GM18508 (cell line): Measurements from ENCODE around the gene ZNF786.
"Not testable (repeated sequence)": the region's sequence is repeated elsewhere in the genome, so short reads cannot be mapped to it uniquely, and the experiment has no call there.

Source experiments
- ATAC-seq: cut with Tn5 transposase; IDR thresholded peaks from one replicate; pipeline ENCODE4 v1.9.1; 2021; ENCODE audit warnings: moderate number of reproducible peaks; ENCODE audit not compliant: insufficient read depth, unreplicated experiment

Gene ZNF786

GRCh38 chr7:149038641-149039040, 51.9 kb downstream of the ZNF786 start:
- not testable (repeated sequence) for ATAC-seq

GRCh38 chr7:149036676-149037075, 53.8 kb downstream of the ZNF786 start:
- ATAC-seq = no peak

GRCh38 chr7:149031353-149031910, 59.1 kb downstream of the ZNF786 start:
- no peak for ATAC-seq

- ATAC-seq = not testable (repeated sequence)
These were observed 60.1 kb downstream of the ZNF786 start for GRCh38 chr7:149030439-149030838.

GRCh38 chr7:149028346-149029109, 62.0 kb downstream of the ZNF786 start, which contains the start of gene PDIA4:
PDIA4 (minus strand) TSS chr7:149028505; CDS start chr7:149028408, 97 bp downstream.
- peak; percentile 92 for ATAC-seq

- ATAC-seq = no peak
These were observed 62.7 kb downstream of the ZNF786 start for GRCh38 chr7:149027611-149028345.

- no peak for ATAC-seq
These were observed 63.5 kb downstream of the ZNF786 start for GRCh38 chr7:149027055-149027454.

GRCh38 chr7:149023662-149024061, 66.9 kb downstream of the ZNF786 start:
- ATAC-seq = no peak

GRCh38 chr7:149022756-149023360, 67.7 kb downstream of the ZNF786 start:
- ATAC-seq = no peak

- no peak for ATAC-seq
These were observed 68.8 kb downstream of the ZNF786 start for GRCh38 chr7:149021725-149022062.

GRCh38 chr7:149020483-149020882, 70.0 kb downstream of the ZNF786 start:
- no peak for ATAC-seq
